SKM-1 treated with dmso at 0.1 percent for 144 hours (cell line): ENCODE data around the gene UBE2Q2.
"Not testable (repeated sequence)": the region's sequence is repeated elsewhere in the genome, so short reads cannot be mapped to it uniquely, and the experiment has no call there.

Source experiments
- DNase-seq: peaks from one replicate; lab custom pipeline; 2025; ENCODE audit not compliant: unreplicated experiment; lab: John Stamatoyannopoulos, UW

UBE2Q2 gene

GRCh38 chr15:75823860-75824613 is 19.2 kb upstream of the UBE2Q2 start:
- no peak for DNase-seq

GRCh38 chr15:75827691-75828090 is 15.6 kb upstream of the UBE2Q2 start:
- DNase-seq, result no peak

DNA sequence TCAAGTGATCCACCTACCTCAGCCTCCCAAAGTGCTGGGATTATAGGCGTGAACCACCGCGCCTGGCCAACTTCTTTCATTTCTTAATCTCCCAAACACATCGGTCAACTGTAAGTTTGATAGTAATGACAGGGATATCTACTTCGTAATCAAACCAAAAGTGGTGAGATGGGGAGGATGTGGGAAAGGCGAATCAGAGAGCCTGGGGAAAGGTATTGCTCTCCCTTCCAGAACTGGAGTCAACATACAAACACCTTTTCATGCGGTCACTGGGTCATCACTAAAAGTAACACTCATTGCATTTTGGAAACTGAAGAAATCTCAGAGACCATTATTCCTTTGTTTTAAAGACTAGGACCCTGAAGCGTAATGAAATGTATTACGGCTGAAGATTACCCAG is 14.8 kb upstream of the UBE2Q2 start:
- no peak for DNase-seq

- DNase-seq, result no peak
These were observed 12.1 kb upstream of the UBE2Q2 start for GRCh38 chr15:75830910-75831805.

- no peak for DNase-seq
These were observed 11.5 kb upstream of the UBE2Q2 start for GRCh38 chr15:75831806-75832102.

- DNase-seq, result no peak
These were observed 11.1 kb upstream of the UBE2Q2 start for GRCh38 chr15:75832114-75832513.

- DNase-seq, result no peak
These were observed 9.2 kb upstream of the UBE2Q2 start for GRCh38 chr15:75834021-75834420.

GRCh38 chr15:75835990-75836958 is 7.0 kb upstream of the UBE2Q2 start:
- peak; percentile 65 for DNase-seq

- DNase-seq, result peak; percentile 90
These were observed 6.3 kb upstream of the UBE2Q2 start for GRCh38 chr15:75836959-75837334.

GRCh38 chr15:75840659-75841058 is 2.6 kb upstream of the UBE2Q2 start:
- no peak for DNase-seq

- DNase-seq, result no peak
These were observed 1.6 kb upstream of the UBE2Q2 start for GRCh38 chr15:75841626-75842025.

DNA sequence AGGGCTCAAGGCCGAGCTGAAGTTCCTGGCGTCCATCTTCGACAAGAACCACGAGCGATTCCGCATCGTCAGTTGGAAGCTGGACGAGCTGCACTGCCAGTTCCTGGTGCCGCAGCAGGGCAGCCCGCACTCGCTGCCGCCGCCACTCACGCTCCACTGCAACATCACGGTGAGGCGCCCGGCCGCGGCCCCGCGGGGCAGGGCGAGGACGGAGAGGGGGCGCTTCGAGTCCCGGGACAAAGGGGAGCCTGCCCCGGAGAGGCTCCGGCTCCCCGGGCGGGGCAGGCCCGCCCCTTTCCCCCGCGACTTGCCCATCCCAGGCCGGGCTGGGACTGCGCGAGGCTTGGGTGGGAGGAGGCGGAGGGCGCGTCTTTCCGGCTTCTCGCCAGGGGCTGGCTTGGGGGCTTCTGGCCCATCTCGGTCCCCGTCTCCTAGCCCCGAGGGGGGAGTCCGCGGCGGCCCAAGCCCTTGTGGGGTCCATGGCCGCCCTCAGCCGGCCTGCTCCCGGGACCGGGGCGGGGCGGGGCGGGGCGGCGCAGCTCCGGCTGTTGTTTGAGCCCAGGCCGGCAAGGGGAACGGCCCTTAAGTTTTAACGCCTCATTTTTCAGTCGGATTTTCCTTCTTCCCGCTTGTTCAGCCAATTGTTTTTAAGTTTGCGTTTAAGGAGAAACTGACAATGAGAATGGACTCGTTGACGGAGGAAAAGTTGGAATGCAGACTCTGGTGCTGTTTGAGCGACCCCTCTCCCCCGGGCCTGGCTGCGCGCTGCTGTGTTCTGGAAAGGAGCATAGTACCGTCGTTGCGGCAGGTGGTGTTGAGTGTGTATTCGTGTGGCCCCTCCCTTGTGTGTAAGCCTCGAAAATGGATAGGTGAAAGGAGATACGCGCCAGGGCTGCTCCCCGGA is 683 bp downstream of the UBE2Q2 start:
- DNase-seq, result no peak

DNA sequence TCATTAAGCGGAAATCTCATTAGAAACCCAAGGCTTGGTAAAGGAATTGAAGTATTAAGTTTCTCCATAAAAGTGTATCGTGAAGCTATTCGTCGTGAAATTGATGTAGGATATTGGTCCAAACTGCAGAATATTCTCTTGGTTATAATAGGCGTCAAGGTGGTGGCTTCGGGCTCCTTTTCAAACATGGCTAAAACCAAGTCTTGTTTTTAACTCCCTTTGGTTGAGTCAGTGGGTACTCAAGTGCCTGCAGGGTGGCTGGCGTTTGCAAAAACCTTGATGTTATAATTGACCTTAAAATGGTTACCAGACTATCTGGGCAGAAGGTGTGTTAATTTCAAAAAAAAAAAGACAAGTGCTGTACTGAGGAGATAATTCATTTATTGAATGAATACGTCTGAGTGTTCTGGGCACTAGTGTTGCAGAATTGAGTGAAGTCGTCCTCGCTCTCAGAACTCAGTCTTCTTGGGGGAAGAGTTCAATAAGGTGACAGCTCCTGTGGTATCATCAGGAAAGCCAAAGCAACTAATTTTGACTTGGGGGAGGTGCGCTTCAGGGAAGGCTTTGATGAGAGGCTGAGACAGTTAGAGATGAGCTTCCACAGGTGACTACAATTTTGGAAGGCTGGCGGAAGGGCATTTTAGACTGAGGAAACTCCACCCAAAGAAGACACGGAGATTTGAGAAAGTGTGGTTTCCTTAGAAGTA is 1.5 kb downstream of the UBE2Q2 start:
- no peak for DNase-seq

GRCh38 chr15:75849167-75849566 is 5.9 kb downstream of the UBE2Q2 start:
- no peak for DNase-seq

GRCh38 chr15:75850708-75851107 is 7.5 kb downstream of the UBE2Q2 start:
- no peak for DNase-seq

- DNase-seq, result not testable (repeated sequence)
These were observed 8.3 kb downstream of the UBE2Q2 start for GRCh38 chr15:75851566-75851965.

- DNase-seq, result no peak
These were observed 14.6 kb downstream of the UBE2Q2 start for GRCh38 chr15:75857886-75858285.

DNA sequence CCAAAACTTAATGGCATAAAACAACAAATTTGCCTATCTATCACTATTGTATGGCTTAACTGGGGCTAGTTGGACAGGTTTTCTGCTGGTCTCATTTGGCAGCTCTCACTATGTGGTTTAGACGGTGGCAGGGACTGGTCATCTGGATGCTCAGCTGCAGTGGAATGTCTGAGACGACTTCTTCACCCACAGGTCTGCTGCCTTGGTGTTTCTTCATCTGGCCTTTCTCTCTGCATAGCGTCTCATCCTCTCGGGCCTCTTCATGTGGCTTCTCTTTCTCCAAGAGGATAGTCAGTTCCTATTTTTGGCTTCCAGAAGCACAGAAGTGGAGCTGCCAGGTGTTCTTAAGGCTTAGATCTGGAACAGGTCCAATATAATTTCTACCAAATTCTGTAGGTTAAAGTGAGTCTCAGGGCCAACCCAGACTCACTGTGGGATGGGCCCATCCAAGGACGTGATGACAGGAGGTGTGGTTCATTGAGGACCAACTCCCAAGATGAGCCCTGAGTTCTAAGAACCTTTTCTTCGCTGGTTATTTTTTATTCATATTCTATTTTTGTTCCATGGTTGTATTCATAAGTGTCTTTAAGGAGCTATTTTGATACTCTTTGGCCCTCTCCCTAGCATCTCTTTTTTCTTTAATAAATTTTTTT is 18.6 kb downstream of the UBE2Q2 start:
- DNase-seq, result no peak

- DNase-seq, result no peak
These were observed 19.5 kb downstream of the UBE2Q2 start for GRCh38 chr15:75862796-75863195.
